GM06990 (cell line): Measurements from ENCODE around the gene MAP3K21.

Experiments
- DNase-seq: peaks from one replicate; pipeline ENCODE4 v3.0.0-alpha.2; 2011; ENCODE audit not compliant: insufficient read length; ENCODE audit errors: extremely low read depth
- H3K27me3 ChIP-seq: replicated peaks from 2 replicates; pipeline ENCODE4 v1.6.0; 2011; ENCODE audit warnings: low read length; ENCODE audit not compliant: control insufficient read depth, insufficient read depth
- H3K36me3 ChIP-seq: 2 replicates; pipeline ENCODE4 v1.5.1; 2011; ENCODE audit warnings: low read length; ENCODE audit not compliant: control insufficient read depth, insufficient read depth
- H3K4me3 ChIP-seq: replicated peaks from 2 replicates; pipeline ENCODE4 v1.5.1; 2011; ENCODE audit warnings: low read depth, mild to moderate bottlenecking, control low read depth, low read length
- CTCF ChIP-seq: IDR thresholded peaks from 2 replicates; pipeline ENCODE4 v1.5.1; 2011; ENCODE audit warnings: low read length, control low read depth, mild to moderate bottlenecking, inconsistent platforms; ENCODE audit not compliant: insufficient read depth, poor library complexity, severe bottlenecking

MAP3K21 gene

GRCh38 chr1:233336554-233337456 lies 9.3 kb downstream of the MAP3K21 start:
- DNase-seq: no peak
- H3K27me3 ChIP-seq: no peaks in the 10 kb centered on the region
- H3K36me3 ChIP-seq: no peaks in the 10 kb centered on the region
- no peak overlapping the region for H3K4me3 ChIP-seq
- no peak for TF ChIP-seq CTCF

DNA sequence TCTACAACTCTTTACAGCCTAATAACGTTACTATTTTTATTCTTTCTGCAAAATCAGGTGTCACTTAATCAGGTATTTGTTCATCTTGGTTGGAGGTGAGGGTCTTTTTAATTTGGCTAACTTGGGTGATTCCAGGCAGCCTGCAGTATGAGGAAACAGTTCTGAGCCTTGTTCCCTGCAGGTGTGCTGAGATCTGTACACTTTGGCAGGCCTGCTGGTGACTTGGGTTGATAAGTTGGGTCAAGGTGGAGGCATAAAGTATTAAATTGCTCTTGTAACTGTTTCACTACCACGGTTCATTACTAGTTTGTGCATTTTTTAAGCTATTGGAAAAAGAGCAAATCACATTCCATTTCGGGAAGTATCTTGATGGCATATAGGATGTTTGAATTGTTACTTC lies 10.0 kb downstream of the MAP3K21 start:
- Histone ChIP-seq H3K4me3 (no peak overlapping the region), H3K27me3 (no peaks in the 10 kb centered on the region), H3K36me3 (no peaks in the 10 kb centered on the region)
- no peak for TF ChIP-seq CTCF
- DNase-seq: no peak

DNA sequence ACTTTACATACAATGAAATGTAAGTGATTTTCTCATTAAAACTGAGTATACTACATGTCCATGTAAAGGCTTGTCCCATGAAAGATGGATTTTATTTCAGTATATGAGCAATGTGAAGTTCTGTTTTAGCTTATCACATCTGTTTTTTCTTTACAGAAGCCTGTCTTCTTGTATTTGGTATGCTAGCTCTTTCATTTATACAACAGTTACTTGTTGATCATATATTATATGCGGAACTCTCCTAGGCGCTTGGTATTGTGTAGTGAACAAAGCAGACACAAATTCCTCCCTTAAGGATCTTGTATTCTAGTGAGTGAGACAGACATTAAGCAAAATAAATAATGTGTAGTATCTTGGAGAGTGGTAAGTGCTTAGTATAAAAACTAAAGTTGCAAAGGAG lies 10.6 kb downstream of the MAP3K21 start:
- Histone ChIP-seq H3K4me3 (no peak overlapping the region), H3K27me3 (no peaks in the 10 kb centered on the region), H3K36me3 (no peaks in the 10 kb centered on the region)
- no peak for TF ChIP-seq CTCF
- DNase-seq: no peak

GRCh38 chr1:233340031-233340555 lies 12.6 kb downstream of the MAP3K21 start:
- TF ChIP-seq CTCF: no peak
- Histone ChIP-seq H3K4me3 (no peak overlapping the region), H3K36me3 (no peaks in the 10 kb centered on the region), H3K27me3 (no peaks in the 10 kb centered on the region)
- no peak for DNase-seq

DNA sequence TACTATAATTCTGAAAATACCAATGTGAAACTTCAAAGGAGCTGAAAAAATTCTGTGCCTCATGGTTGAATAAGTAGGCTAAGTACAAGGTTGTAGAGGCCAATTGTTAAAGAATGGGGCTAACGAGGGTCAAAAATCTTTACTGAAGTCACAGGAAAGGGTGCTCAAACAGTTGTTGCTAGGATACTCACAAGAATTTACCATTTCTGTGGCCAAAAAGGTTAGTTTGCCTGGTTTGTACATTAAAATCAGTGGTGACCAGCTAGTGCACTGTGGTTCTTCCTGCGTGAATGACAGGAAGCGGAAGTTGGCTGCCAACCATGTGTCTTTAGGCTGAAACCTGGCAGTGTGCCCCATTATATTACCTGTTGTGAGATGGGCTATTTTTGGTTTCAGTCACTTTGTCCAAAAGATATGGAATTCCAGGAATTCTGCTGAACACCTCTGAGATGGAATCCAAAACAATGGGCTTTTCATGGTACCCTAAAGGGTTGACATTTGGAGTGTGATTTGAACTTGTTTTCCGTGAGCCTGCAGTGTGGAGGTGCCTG lies 13.5 kb downstream of the MAP3K21 start:
- Histone ChIP-seq H3K36me3 (no peaks in the 10 kb centered on the region), H3K4me3 (no peak overlapping the region), H3K27me3 (no peaks in the 10 kb centered on the region)
- no peak for TF ChIP-seq CTCF
- no peak for DNase-seq
